ENCODE measurements around the gene TYW5.

DNA sequence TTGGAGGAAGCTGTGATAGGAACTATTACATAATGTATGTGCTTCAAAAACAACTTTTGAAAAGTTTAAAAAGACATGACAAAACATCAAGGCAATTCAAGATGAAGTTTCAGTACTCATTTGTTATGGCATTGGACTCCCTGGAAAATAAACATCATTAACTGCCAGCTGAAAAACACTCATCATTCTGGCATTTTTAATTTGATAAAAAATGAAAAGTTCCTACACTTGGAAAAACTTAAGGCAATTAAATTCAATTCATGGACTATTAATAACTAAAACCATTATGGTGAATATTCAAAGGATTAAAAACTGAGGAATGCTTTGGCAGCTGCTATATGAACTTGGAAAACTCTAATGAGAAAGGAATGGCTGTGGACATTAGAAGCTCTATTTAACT is 8.5 kb downstream of the TYW5 start:
- TF ChIP-seq, protein P1, sequence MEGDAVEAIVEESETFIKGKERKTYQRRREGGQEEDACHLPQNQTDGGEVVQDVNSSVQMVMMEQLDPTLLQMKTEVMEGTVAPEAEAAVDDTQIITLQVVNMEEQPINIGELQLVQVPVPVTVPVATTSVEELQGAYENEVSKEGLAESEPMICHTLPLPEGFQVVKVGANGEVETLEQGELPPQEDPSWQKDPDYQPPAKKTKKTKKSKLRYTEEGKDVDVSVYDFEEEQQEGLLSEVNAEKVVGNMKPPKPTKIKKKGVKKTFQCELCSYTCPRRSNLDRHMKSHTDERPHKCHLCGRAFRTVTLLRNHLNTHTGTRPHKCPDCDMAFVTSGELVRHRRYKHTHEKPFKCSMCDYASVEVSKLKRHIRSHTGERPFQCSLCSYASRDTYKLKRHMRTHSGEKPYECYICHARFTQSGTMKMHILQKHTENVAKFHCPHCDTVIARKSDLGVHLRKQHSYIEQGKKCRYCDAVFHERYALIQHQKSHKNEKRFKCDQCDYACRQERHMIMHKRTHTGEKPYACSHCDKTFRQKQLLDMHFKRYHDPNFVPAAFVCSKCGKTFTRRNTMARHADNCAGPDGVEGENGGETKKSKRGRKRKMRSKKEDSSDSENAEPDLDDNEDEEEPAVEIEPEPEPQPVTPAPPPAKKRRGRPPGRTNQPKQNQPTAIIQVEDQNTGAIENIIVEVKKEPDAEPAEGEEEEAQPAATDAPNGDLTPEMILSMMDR (IDR thresholded peaks at IDR 0.05): no peak
- TF ChIP-seq POLR2AphosphoS5 (IDR thresholded peaks at IDR 0.05) (no peak), EP300 (IDR thresholded peaks at IDR 0.05) (no peak), POLR2A (IDR thresholded peaks at IDR 0.05) (no peak)
